ENCODE measurements around the gene NAV3.

- TF ChIP-seq, protein P1, sequence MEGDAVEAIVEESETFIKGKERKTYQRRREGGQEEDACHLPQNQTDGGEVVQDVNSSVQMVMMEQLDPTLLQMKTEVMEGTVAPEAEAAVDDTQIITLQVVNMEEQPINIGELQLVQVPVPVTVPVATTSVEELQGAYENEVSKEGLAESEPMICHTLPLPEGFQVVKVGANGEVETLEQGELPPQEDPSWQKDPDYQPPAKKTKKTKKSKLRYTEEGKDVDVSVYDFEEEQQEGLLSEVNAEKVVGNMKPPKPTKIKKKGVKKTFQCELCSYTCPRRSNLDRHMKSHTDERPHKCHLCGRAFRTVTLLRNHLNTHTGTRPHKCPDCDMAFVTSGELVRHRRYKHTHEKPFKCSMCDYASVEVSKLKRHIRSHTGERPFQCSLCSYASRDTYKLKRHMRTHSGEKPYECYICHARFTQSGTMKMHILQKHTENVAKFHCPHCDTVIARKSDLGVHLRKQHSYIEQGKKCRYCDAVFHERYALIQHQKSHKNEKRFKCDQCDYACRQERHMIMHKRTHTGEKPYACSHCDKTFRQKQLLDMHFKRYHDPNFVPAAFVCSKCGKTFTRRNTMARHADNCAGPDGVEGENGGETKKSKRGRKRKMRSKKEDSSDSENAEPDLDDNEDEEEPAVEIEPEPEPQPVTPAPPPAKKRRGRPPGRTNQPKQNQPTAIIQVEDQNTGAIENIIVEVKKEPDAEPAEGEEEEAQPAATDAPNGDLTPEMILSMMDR (IDR thresholded peaks at IDR 0.05) = no peak
- TF ChIP-seq POLR2A (IDR thresholded peaks at IDR 0.05) = no peak
These were observed 405.6 kb downstream of the NAV3 start for GRCh38 chr12:78236264-78236663.

Measured in right lobe of liver (tissue), 4 donors.